ENCODE data around the gene JARID2.
"Not testable (repeated sequence)": the region's sequence is repeated elsewhere in the genome, so short reads cannot be mapped to it uniquely, and the experiment has no call there.

Gene JARID2

DNA sequence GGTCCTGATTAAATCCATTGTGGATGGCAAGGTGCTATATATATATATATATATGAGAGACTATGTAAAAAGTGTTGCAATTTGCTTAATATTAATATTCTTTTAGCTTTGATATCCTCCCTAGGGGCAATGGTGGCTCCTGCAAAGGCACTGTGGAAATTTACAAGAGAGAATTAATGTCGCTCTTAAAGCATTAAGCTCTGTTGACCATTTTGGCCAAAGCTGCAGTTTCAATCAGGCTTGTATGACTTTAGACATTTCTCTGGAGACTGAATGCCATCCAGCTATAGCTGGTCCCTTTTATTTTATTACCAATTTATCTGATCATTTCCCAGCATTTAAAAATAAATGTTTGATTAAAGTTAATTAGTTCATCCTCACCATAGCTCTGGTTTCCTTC is 155.3 kb downstream of the JARID2 start:
- no peak for DNase-seq (ENCODE audit: low spot score)

DNA sequence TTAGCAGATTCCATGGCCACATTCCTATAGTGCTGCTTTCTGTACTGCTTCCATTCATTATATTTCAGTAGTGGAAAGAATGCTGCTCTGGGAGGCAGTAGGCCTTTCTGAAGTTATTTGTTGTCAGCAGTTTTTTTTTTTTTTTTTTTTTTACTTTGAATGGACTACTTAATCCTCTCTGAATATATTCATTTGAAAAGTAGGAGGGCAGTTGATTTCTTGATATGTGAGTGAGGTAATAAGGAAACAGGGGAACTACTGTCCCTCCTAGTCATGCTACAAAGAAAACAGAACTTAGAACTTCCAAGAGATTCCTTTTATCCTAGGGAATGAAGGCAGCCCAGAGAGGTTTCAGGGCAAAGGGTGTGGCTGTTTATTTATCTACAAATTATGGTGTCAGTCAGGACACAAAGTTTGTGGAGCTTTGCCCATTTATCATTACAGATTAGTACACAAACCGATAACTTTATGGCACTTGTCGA is 155.9 kb downstream of the JARID2 start:
- no peak for DNase-seq (ENCODE audit: low spot score)

DNA sequence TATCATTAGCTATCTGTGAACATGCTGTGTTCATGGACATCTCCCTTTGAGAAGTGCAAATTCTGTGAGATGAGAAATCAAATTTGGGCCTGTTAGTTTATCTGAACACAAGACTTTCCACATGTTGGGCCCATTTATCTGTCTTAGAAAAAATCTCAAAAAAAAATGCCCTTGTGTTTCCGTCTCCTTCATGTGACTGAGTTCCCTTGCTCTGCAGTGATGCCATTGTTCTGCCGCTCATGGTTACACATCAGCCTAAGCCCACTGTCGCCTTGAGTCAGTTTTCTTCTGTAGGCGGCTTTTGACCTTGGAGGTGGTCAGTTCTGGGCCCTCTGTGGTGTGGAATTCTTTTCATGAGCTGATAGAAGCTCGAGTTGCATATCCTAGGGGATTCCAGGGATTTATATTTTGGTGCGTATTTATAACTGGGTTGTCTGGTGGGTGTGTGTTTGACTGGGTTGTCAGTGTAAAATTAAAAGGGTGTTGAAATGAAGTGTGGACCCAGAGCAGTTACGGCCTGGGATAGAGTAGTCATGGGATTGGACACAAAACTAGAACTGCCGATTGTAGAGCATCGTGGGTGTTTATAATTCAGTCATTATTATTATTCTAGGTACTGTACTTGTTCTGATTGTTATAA is 156.7 kb downstream of the JARID2 start:
- no peak for DNase-seq (ENCODE audit: low spot score)

DNA sequence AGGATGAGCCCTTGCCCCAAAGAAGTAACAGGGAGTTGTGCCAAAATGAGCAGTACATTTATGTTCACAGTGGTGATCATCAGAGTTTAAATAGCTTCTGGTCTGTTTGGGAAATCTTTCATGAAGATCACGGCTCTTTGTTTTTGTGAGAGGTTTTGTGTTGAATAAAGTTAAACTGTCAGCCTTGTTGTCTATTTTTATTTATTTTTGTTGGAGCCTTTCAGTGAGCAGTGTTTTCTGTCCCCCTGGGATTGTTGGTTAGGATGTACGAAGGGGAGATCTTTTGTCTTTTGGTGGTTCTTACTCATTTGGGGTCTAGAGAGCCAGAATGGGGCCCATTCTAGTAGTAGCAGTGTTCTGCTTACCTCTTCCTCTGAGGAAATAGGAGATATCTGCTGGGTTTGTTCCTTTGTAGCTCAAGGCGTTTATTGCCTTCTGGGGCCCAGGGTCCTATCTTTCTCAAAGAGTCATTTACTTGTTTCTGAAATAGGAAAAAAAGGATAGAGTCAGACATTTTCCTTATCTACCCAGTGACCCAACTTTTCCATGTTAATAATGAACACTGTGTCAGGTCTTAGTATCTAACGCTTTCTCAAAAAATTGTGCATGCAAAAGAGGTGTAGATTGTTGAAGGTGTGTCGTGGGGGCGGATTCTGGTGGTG is 157.4 kb downstream of the JARID2 start:
- DNase-seq (ENCODE audit: low spot score): no peak

DNA sequence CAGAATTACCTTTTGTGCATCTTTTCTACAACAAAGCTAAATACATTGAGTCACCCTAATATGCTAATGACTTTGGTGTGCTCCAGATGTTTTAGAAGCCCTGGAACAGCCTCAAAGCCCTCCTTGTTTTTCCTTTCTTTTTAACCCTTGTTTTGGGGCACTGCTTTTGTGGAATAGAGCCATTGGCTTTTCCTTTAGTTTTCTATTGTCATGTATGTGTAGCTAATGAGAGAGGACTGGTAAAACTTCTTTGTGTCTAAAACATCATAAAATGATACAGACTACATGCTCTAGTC is 158.8 kb downstream of the JARID2 start:
- no peak for DNase-seq (ENCODE audit: low spot score)

DNA sequence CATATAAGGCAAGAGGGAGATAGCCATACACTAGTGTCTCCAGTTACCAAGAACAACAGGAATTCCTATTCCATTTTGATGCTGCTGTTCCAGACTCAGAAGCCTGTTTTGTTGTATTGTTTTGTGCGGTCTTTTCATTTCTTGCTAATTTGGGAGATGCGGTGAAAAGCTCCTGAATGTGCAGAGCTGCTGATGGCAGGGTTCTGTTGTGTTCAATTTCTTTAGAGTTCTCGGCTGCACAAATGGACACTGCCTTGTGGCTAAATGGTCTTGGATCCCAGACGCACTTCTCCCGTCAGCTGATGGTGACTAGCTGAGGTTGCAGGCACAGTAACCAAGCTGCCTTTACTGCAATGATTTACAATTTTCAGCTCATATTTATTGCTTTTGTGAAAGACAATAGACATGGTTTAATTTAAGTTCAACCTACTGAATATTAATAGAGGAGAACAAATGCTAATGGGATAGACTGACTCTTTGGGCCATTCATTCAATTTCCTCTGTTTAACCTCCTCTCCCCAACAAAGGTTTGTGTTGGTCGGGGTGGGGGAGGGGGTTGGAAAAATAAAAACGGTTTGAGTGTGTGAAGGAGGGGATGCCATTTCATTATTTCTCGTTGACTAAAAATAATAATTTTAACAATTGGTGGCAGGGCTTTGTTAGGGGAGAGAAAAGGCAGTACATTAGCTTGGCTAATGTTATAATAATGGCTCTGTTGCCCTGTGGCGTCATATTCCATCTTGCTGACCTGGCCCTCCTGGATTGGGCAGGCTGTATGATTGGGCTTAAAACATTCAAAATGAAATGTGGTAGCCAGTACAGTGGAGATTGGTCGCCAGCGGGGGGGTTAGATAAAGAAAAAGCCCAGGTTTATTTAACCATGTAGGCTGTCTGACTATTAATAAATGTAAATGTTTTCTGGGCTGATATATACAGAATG is 159.5 kb downstream of the JARID2 start:
- no peak for DNase-seq (ENCODE audit: low spot score)

DNA sequence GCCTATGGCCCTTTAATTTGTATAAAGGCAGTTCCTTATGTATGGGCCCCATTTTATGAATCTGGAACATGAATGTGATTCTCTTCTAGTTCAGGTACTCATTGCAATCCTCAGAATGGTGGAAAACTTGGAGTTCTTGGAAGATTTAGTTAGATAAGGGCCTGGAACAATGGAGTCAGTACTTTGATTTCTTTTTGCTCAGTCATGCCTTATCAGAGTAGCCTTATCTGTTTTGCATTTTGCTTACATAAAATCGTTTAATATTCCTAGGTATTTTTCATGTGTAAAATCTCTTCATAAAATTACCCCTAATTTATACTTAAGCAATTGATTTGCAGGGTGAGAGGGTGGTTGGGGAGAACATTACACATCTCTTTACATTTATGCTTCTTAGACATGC is 160.6 kb downstream of the JARID2 start:
- DNase-seq (ENCODE audit: low spot score): no peak

DNA sequence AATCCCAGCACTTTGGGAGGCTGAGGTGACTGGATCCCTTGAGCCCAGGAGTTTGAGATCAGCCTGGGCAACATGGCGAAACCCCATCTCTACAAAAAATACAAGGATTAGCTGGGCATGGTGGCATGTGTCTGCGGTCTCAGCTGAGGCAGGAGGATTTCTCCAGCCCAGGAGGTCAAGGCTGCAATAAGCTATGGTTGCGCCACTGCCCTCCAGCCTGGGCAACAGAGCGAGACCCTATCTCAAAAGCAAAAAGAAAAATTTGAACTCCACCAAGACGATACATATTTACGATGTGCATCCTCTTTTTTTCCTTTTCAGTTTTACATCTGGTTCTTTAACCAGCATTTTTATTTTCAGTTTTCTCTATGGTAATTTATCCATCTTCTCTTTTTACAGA is 162.1 kb downstream of the JARID2 start:
- DNase-seq (ENCODE audit: low spot score): no peak

DNA sequence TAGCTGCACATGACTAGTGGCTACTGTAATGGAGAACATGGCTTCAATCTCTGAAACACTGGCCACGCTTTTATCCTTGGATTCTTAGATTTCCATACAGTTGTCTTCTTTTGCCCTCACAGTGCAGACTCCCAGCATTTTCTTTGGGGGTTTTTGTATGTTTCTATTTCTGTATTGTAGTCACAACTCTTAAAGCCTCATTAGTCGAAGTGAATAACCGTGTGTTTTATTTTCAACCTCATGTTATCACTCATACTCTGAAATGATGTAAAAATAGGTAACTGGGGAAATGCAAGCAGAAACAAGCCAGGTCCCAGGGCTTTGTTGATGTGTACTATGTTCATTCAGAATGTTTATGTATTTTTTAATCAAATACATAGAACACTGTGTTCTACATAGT is 162.9 kb downstream of the JARID2 start:
- DNase-seq (ENCODE audit: low spot score): no peak

DNA sequence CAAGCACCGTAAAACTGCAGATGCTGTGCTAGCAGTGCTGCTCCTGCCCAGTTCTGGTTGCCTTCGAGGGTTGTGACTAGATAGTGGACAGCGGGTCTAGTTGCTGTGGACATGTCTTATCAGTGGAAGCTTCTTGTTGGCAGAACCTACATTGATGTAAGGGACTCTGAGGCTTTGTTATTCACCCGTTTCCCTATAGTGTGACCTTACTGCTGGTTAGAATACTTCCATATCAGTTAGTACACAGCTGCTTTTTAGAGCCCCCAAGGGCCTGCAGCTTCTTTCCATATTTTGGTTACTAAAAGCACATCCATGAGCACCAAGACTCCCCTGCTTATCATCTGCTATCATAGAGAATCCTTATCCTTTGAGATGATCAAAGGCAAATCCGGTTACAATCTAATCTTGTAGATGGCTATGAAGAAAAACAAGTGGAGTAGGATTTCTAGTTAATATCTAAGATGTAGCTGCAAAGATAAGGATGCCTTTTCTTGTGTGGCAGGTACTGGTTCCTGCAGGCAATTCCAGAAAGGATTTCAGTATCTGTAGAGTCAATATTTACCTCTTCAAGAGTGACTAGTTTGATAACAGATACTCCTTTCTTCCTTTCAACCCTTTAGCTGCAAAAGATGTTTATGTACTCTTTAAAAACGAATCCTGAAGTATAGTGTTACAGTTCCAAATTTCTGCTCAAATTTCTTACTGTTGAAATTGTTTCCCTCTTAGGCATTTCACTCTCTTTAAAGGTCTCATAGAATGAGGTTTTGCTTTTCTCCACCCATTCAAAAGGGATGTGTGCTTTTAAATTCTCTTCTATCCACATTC is 163.6 kb downstream of the JARID2 start:
- no peak for DNase-seq (ENCODE audit: low spot score)

DNA sequence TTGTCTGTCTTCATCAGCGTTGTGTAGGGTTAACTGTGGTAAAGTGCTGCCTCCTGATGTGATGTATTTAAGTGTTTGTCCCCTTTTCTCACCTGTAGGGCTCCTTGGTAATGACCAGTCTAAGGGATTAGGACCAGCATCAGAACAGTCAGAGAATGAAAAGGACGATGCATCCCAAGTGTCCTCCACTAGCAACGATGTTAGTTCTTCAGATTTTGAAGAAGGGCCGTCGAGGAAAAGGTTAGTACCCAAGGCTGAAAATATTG is 164.2 kb downstream of the JARID2 start:
- no peak for DNase-seq (ENCODE audit: low spot score)

DNA sequence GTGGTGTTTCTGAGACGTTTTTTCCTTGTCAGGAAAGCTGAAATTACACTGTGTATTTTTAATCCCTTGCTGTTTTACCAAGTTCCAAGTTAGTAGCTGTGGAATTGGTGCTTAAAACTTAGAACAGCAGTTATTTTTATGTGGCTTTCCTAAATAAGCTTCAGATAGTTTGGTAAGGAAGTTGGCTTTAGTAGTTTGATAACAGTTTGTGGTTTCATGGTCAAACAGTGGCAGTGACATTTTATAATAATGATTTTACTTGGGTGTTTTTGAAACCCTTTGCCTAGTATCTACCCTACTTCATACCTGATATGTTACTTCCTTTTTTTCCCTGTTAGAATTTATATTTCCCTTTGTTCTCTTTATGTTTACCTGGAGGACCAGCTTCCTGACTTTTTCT is 164.9 kb downstream of the JARID2 start:
- DNase-seq (ENCODE audit: low spot score): no peak

DNA sequence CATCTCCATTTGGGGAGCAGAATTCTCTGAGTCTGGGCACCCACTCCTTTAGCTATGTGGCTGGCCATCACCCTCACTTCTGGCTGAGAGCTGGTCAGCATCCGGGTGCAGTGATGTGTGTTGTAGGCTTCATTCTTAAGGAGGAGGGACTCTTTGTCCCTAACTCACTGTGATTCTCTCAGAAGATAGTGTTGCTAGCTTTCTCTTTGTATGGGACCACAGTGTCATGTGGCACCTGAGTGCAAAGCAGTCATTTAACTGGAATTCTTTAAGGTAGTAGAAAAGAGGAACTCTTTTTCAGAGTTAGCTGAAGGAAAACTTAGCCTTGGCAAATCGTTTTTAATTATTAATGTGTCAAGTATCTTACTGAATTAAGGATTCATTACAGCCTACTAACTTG is 165.9 kb downstream of the JARID2 start:
- no peak for DNase-seq (ENCODE audit: low spot score)

DNA sequence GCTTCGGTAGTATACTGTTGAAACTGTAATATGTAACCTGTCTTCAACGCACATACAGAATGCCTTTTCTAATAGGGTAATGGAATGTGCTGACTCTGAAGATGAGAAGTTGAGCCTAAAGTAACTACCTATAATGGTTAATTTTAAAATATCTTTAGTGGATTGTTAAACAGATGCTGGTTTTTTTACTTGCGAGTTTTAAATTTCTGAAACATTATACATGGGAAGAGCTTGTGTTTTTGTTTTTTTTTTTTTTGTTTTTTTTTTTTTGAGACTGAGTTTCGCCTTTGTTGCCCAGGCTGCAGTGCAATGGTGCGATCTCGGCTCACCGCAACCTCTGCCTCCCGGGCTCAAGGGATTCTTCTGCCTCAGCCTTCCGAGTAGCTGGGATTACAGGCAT is 166.9 kb downstream of the JARID2 start:
- DNase-seq (ENCODE audit: low spot score): no peak

DNA sequence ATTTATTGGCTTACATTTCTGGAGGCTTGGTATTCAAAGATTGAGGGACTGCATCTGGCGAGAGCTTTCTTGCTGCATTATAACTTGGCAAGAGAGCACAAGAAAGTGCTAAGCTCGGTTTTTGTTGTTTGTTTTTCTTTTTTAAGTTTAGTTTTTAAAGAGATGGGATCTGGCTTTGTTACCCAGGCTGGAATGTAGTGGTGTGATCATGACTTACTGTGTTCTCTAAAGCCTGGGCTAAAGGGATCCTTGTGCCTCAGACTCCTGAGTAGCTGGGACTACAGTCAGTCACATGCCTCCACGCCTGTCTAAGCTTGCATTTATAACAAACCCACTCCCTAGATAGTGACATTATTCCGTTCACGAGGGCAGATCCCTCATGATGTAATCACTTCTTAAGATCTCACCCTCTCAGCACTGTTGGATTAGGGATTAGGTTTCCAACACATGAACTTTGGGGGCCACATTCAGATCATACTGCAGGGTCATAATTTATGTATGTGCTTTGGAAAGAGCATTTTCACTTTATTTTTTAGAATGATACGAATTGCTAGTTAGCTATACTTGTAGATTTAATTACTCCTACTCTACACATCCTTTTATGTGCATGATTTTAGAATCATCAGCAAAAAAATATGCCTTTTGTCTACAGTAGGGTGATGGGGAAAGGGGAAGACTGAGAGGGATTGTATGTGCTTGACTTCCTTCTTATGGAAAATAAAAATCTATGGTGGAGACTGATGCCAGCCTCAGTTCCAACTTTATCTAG is 167.8 kb downstream of the JARID2 start:
- DNase-seq (ENCODE audit: low spot score): no peak

DNA sequence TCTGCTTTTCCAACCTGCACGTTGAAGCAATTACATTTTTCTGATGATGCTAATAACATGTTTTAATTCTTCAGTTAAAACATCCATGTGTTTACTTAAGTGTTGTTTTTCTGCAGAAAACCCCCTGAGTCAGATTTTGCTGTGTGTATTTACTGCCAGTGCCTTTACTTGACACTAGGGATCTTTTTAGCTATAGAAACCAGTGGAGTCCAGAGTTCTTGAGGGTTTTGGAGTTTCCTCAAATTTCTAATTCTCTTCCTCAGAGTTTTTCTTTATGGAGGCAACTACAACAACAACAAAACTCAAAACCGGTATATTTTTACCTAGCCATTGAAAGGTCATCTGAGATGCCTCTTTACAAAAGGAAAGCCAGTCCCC is 168.4 kb downstream of the JARID2 start:
- DNase-seq (ENCODE audit: low spot score): no peak

DNA sequence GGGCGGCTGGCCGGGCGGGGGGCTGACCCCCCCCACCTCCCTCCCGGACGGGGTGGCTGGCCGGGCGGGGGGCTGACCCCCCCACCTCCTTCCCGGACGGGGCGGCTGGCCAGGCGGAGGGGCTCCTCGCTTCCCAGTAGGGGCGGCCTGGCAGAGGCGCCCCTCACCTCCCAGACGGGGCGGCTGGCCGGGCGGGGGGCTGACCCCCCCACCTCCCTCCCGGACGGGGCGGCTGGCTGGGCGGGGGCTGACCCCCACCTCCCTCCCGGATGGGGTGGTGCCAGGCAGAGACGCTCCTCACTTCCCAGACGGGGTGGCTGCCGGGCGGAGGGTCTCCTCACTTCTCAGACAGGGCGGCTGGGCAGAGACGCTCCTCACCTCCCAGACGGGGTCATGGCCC is 169.8 kb downstream of the JARID2 start:
- DNase-seq (ENCODE audit: low spot score): not testable (repeated sequence)

DNA sequence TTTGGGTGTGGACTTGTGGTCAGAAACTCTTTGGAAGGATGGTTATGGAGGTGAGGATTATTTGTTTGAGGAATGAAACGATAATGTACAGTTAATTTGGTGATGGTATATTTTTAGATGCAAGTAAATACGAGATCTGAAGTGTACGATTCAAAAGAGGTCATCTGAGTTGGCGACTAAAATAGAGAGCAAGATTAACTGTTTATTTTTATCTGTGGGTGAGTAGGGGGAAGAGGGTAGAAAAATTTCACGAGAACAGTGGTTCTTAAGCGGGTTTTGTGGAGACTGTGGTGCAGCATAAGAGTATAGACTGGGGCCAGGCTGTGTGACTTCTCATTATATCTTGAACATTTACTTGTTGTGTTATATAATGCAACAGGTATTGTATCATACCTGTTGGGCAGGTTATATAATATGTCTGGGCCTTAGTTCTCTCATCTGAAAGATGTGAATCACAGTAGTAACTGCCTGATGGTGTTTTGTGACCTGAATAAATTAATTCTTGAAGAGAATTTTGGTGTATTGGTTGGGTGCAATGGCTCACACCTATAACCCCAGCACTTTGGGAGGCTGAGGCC is 171.2 kb downstream of the JARID2 start:
- DNase-seq (ENCODE audit: low spot score): no peak

DNA sequence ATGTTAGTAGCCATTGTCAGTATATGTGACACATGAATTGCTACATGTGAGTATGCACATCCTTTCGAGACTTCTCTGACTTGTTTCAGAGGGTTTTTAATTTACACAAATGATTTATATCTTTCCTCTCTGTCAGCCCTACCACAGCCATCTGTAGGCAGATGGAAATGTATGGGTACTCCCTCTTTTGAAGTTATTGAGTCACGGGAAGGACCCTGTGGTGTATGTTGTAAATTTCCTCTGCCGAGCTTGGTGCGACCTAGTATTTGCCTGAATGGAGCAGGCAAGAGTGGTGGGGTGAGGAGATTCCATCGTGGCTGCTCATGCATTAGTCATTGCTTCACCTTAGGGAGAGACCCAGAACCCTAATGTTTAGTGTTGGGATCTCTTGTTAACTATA is 171.9 kb downstream of the JARID2 start:
- no peak for DNase-seq (ENCODE audit: low spot score)

DNA sequence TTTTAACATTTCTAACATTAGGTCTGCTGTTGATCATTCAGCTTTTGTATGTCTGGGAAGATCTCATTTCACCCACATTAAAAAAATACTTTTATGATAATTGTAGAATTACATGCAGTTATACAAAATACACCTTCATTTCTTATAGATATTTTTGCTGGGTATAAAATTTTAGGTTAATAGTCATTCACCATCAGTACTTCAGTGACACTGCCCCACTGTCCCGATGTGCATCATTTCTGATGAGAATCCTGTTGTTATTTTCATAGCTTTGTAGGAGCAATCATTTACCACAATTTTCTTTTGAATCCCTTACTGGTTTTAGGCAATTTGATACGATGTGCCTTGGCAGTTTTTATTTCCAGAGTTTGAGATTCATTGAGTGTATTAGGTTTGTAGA is 173.6 kb downstream of the JARID2 start:
- DNase-seq (ENCODE audit: low spot score): no peak

DNA sequence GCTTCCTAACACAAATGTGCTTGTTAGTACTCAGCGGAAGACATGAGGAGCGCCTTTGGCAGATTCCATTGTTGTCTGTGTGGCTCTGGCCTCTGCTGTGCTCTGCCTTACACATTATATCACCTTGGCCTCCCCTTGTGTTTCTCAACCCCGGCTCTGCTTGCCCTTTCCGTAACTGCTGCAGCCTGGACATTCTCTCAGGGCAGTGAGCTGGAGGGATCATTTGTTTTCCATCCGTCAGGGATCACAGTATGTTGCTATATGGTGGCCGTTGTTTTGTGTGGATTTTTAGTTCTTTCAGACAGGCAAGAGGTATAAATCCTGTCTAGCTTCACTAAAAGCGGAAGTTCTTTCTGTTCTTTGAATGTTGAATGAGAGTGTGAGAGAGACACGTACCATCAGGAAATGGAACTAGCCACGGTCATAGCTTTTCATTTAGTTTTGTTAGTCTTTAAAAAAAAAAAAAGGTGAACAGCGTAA is 175.1 kb downstream of the JARID2 start:
- no peak for DNase-seq (ENCODE audit: low spot score)
